GM18870 (cell line): ENCODE results near the gene LAMA2.

Experiments used
- ATAC-seq: cut with Tn5 transposase; IDR thresholded peaks from one replicate; pipeline ENCODE4 v1.9.1; 2021; ENCODE audit warnings: moderate library complexity; ENCODE audit not compliant: unreplicated experiment

LAMA2 gene

DNA sequence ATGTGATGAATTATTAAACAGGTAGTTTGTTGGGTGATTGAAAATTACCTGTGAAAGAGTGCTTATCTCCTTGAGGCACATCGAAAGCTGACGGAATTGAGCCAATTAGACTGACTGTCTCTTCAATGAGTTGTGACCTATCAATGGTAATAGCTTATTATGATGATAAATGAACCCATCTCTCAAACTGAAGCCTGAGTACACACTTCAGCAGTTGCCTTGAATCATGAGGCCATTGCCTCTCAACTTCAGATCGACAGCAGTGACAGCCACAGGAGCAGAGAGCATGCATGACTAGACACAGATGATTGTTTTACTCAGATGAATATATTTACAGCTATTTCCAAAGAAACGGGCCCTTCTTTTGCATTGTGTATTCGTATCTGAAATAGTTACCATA is 323.9 kb downstream of the LAMA2 start:
- no peak for ATAC-seq

DNA sequence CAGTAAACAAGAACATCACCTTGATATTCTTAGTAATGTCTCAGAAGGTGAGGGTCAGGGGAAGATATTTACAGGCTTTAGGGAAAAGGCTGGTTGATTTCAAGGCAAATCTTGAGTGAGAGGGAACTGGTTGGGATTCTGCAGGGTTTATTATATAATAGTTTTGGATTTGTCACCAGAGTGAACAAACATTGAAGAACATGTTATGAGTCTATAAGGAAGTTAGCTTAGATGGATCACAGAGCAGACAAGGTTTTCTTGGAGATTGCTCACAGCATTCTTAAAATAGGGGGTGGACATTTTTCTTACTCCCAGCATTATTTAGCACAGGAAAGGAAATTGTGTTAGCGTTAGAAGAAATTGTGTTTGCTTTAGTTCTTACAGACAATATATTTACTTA is 324.9 kb downstream of the LAMA2 start:
- no peak for ATAC-seq

DNA sequence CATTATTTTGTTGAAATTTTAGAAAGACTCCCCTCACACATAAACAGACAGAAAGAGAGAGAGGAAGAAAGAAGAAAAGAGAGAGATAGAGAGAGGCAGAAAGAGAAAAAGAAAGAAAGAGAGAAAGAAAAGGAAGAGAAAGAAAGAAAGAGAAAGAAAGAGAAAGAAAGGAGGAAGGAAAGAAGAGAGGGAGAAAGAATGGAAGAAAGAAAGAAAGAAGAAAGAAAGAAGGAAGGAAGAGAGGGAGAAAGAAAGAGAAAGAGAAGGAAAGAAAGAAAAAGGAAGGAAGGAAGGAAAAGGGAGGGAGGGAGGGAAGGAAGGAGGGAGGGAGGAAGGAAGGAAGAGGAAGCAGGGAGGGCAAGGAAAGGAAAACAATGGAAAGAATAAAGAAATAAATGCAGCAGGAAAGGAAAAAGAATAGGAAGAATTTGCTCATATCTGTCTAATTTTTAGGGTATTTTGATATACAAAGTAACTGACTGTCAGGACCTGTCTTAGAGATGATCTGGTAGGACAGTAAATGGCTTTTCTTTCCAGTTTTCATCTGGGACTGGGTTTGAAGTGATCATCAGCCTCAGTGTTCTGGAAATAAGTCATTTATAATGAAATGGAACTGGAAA is 325.6 kb downstream of the LAMA2 start:
- no peak for ATAC-seq

DNA sequence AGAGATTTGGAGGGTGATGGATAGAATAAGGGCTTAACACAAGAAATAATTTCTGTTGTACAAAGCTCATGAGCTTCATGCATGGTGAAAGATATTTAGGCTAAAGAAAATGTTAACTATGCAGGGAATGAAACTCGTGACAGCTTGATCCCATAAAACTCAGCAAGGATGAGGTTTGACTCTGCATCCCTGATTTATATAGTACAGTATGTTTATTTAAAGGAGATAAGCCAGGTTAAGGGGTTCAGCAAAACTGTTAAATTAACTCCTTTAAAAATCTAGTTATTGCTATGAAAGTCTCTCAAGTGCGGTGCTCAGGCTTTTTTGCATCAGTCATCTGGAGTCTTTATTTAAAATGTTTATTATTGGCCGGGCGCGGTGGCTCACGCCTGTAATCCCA is 326.4 kb downstream of the LAMA2 start:
- no peak for ATAC-seq

DNA sequence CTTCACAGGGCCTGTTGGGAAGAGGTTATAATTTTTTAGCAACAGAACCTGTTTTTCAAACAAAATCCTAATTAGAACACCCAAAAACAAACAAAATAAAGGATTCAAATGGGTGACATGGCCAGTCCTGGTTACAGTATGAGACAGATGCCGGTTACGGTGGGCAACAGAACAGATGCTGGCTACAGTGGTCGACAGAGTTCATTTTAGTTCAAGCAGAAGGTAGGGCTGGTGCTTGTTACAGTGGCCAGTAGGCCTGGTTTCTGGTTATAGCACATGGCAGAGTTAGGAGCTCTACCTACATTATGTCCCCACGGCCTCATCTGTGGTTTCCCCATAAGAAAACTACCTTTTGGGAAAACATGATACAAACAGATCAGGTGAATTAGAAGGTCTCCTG is 327.7 kb downstream of the LAMA2 start:
- no peak for ATAC-seq

DNA sequence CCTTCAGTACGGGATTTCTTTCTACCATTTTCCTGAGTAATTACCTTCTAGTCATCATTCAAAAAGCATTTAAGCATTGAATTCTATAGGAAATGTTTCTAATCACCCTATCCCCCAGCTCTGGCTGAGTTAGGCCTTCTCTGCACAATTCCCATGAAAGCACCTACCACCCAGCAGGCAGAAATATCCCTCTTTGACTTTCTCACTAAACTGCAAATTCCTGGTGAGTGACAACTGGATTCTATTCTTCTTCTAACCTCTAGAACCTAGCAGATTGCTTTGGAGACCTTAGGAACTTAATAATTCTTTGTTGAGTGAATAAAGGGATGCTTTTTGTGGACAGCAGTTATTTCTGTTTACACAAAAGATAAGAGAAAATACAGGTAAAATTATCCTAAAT is 328.7 kb downstream of the LAMA2 start:
- no peak for ATAC-seq

DNA sequence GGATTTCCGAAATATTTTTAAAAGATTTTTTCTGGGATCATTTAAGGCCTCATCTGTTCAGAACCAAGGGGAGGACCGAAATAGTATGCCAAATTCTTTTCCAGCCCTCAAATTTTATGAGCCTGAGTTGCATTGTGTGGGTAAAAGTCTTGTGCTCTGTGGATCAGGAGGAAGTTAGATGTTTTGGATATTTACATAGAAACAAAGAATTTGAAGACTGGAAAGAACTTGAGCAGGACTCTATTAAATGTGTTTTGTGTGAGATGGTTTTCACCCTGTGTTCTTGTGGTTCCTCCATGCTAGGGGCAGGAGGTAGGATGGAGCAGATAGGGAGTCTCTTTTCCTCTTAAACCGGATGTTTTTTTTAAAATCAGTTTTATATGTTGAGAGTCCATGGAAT is 329.1 kb downstream of the LAMA2 start:
- no peak for ATAC-seq

DNA sequence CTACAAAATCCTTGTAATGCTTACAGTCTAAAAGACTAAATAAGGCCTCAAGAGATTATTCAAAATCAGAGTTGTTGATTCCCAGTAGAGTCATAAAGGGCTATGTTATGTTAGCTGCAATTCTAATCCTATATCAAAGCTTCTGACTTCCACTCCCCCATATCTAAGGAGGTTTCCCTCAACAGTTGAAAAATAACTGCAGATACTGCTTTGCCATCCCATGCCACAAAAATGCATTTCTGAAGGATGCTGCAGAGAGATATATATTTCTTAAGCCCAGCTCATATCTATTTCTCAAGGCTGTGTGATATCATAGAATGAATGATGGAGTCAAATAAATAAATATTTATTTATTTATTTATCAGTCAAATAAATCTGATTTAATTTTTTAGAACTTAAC is 332.3 kb downstream of the LAMA2 start:
- ATAC-seq: no peak

DNA sequence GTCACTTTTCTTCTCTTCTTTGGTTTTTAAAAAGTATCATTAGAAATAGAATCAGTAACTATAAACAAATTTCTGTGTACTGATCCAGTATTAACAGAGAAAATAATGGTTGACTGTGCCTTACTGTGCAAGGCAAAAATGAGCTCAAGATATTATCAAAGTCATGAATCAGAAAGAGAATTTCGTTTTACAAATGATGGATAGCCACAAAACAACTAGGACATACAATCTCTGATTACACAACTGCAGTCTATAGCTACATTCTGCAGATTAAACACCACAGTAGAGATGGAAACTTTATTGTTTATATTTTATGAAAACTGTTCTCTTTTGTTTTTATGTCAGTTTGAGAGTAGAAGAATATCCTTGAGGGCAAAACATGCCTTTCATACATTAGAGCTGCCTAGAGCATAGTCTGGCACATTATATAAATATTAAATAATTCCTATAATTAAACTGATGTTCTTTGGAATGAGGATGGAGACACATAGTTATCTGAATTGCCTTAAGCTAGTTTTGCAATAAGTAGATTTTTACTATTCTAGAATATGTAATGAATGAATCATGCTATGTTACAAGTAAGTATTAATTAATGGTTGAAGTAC is 333.1 kb downstream of the LAMA2 start:
- no peak for ATAC-seq

DNA sequence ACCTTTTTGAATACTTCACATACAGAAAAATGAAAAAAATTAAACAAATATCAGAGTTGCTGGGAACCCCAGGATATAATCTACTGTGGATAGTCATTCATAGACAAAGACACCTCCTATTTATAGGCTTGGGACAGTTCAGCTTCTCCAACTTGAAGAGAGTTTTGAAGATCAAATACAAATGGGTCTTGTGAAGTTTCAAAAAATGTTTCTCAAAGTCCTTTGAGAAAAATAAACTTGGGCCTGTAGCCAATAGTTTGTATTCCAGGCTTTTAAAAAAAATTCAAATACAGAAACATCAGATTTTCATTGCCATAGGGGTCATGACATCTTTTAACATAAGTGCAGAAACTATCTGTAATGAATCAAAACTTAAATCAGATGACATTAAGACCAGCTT is 334.8 kb downstream of the LAMA2 start:
- ATAC-seq: no peak

DNA sequence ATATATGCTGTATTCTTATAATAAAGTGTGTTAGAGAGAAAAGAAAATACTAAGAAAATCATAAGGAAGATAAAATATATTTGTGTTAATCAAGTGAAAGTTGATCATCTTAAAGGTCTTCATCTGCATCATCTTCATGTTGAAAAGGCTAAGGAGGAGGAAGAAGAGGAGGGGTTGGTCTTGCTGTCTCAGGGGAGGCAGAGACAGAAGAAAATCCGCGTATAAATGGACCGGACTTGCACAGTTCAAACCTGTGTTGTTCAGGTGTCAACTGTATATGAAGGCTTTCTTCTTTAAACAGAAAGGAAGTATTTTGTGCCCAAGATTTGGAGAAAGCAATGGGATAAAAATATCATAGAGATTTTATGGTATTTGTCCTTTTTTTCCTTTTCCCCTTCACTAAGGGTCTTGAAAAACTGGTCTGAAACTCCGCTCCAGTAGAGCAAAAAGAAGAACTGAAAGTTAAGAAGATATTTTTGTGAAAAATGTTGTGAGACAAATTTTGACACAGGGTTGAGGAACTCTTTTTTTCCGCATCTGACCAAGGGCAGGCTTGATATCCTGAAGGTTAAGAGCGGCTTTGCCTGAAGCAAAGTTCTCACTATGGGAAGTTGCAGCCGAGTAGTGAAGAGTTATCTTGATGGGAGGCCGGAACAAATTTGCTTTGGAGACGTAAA is 350.7 kb downstream of the LAMA2 start:
- peak; percentile 52 for ATAC-seq

DNA sequence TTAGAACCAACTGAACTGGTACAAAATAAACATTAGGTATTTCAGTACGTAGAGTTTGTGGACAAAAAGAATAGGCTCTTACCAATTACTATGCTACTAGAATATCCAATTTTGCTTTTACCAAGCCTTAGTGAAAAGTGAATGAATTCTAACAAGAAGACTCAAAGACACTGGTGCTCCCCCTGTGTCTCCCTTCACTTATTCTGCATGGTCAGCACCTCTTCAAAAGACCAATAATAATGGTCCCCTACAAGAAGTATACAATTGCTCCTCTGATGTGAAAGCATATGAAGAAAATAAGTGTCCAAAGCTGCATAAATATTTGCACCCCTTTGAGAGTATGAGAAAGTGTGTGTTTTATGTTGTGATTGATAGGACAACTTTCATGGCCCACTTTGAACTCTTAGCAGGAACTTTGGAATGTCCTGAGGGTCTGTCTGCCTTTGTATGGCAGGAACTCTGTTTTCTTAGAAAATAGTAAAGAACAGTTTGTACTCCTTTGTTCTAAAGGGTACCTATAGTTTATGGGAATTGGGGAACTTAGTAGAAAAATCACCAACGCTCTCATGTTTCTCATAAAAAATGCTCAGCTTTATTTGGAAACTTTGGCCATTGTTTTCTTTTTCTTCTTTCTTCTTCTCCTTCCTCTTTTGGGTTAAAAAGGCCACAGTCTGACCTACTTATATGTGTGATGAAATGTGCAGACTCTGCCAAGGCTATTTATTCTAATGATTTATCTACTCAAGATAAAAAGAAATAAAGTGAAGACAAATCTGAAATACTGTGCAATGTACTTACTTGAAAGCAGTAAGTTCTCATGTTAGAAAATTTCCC is 352.4 kb downstream of the LAMA2 start:
- no peak for ATAC-seq

DNA sequence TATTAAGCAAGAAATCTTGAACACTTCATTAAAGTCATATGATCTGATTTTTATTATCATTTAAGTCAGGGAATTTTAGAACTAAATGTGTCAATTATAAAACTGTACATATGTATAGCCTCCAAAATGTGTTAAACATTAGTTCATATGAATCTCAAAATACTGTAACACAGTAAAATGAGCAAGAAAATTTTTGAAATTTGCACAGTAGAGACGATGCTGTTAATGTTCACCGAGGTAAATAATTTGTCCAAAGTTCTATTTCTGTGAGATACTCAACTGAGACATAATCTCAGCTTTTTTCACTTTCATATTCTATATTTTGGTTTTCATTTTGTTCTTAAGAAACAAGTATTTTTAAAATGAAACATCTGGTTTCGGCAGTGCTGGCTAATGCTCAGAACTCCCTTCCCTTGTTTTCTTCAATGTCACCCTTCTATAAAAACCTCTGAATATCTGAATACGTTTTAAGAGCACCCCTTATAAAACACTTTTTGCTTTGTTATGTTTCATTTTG is 353.1 kb downstream of the LAMA2 start:
- peak; percentile 80 for ATAC-seq

DNA sequence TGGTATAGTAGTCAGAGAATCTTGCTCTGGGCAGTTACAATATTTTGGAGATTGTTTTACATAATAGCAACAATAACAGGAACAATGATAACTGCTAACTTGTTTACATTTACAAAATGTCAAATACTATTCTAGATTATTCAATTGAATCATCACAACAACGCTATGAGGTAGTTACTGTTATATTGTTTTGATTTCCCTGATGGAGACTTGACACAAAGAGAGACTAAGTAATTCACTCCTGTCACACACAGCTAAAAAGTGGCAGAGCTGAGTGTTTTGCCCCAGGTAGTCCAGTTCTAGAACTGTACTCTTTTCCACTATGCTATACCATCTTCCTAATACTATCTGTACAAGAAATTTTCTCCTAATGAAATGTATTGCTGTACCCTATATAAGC is 356.1 kb downstream of the LAMA2 start:
- no peak for ATAC-seq

DNA sequence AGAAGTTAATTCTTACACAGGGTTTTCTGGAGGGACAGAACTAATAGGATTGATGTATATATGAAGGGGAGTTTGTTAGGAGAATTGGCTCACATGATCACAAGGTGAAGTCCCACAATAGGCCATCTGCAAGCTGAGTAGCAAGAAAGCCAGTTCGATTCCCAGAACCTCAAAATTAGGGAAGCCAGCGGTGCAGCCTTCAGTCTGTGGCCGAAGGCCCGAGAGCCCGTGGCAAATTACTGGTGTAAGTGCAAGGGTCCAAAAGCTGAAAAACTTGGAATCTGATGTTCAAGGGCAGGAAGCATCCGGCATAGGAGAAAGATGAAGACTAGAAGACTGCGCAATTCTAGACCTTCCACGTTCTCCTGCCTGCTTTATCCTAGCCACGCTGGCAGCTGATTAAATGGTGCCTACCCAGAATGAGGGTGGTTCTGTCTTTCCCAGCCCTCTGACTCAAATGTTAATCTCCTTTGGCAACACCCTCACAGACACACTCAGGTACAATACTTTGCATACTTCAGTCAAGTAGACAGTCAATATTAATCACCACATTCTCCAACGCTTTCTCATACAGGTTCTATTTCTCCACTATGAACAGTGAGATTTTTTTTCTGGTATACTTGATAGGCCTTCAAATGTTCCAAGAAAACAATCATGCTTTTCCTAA is 357.0 kb downstream of the LAMA2 start:
- no peak for ATAC-seq

DNA sequence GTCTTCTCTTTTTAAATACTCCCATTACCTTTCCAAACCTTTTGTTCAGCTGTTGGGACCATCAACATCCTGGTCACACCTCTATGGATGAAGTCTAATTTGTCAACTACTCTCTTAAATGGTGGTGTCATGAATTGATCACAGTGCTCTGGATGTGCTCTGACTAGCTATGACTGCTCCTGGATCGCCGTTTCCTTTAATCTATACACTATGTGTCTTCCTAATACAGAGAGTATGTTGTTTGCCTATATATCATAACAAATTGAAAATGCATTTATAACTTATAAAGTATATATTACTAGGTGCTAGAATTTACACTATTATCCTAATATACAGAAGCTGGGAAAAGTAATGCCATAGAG is 357.5 kb downstream of the LAMA2 start:
- ATAC-seq: no peak

DNA sequence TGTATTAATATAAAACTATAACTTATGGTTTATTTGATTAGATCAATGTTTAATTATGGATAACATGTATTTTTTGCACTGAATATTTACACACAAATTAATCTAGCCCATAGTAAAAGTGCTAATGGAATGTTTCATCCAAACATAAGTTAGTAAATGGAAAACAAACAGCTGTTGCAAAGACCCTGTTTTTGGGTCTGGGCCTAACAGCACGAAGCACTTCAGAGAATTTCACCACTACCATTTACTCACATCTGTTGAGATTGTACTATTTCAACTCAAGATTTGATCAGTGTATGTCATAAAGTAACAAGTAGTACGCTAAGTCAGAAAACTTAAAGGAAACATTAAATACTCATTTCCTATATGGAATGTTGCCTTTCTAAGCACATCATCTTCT is 359.6 kb downstream of the LAMA2 start:
- ATAC-seq: no peak

DNA sequence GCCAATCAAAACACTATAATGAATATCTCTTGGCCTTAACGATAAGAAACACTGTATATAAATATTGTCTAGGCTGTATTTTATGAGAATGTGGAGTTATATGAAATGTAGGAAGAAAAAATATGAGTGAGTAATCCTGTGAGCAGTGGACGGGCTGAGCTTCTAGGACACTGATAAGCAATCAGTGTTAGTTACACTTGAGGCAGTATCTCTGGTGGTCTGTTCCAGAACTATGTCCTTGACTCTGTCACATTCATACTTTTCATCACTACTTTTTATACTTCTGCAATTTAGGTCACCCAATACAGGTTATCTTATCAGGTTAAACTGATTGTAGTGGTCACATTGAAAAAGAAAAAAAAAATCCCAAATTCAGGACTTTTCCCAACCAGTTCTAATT is 360.4 kb downstream of the LAMA2 start:
- no peak for ATAC-seq

DNA sequence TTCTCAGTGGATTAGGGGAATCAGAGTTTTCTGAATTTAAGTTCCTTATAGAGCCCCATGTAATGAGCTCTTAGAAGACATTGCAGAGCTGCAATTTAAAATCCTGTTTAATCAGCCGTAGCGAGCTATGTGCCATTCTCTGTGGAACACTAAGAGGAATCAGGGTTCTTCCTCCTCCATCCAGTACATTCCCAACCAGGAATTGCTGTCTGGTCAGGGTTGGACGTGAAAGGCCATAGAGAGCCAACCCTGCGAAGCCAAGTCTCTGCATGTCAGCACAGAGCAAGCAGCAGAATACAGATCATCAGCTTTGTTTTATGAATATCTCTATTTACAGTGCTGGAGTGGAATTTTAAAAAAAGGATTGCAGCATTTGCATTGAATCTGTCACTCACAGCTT is 366.0 kb downstream of the LAMA2 start:
- no peak for ATAC-seq

DNA sequence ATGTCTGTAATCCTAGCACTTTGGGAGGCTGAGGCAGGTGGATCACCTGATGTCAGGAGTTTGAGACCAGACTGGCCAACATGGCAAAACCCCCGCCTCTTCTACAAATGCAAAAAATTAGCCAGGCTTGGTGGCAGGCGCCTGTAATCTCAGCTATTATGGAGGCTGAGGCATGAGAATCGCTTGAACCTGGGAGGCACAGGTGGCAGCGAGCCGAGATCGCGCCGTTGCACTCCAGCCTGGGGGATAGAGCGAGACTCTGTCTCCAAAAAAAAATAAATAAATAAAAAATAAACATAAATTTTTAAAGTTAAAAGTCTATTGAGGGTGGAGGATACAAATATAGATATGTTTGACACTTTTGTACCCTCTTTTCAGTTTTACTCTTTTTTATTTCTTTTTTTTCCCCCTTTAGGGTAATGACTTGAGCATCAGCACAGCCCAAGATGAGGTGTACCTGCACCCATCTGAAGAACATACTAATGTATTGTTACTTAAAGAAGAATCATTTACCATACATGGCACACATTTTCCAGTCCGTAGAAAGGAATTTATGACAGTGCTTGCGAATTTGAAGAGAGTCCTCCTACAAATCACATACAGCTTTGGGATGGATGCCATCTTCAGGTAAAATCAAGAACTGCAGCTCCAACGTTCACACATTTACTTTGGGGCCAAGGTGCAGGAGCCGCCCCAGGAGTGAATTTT is 368.9 kb downstream of the LAMA2 start:
- ATAC-seq: peak; percentile 91
